ENCODE data around the gene PHF10.
"Not testable (repeated sequence)": the region's sequence is repeated elsewhere in the genome, so short reads cannot be mapped to it uniquely, and the experiment has no call there.

PHF10 gene

DNA sequence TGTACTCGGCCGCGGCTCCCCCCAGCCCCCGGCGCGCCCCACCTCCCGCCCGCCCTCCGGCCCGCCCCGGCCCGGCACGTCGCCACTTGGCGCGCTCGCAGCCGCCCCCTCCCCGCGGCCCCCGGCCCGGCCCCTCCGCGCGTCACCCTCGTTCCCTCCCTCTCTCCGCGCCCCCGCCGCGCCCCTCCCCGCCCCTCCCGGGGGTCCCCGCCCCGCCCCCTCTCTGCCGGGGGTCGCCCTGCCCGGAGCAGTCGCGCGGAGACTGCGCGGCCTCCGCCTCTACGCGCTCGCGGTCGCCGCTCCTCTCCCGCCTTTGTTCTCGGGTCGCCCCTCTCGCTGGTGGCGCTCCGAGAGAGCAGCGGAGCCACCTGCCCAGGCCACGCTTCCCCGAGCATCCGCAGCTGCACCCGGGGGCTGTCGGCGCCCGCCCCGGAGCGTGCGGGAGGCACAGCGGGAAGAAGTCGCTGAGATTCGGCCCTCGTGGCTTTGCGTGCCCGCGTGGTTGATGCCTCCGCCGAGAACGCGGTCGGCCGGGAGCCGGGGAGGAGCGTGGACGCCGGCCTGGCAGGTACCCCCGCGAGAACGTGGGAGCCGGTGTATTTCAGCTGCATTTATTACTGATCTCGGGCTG is at the start of gene PHF10:
PHF10 (minus strand) TSS at position 7 of the 631 bp plus-strand sequence. CDS start 569 bp downstream, outside the sequence.
- DNase-seq: peak; percentile 85

- no peak for DNase-seq
These were observed 42.8 kb upstream of the PHF10 start for GRCh38 chr6:169766921-169767736.

DNA sequence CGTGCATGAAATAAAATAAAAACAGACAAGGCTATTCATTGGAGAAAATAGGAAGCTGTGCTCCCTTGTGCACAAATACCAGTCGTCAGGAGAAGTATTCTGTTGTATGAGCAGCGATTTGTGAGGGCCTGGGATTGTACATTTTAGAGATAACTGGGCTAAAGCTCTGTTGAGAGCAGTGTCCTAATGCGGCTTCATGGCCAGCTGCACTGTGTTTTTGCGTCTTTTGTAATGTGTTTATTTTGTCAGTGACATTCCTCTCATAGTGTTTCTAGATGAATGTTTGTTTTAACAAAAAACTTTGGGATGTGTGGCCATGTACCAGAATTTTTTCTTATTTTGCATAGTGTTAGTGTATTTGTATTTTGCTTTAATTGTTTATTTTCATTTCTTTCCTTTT is 41.9 kb upstream of the PHF10 start:
- DNase-seq: no peak

DNA sequence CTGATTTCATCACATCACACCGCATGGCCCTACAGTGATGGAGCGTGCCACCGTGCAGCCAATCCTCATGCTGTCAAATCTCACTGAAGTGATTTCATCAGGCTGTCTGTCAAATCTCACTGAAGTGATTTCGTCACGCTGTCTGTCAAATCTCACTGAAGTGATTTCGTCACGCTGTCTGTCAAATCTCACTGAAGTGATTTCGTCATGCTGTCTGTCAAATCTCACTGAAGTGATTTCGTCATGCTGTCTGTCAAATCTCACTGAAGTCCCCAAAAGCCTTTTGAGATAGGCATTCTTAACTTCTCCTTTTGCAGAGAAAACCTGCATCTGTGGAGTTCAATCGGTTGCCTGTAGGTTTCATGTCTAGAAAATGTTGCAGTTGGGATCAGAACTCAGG is 41.5 kb upstream of the PHF10 start:
- DNase-seq: not testable (repeated sequence)

GRCh38 chr6:169763881-169764280 is 39.6 kb upstream of the PHF10 start:
- no peak for DNase-seq

GRCh38 chr6:169763308-169763707 is 39.0 kb upstream of the PHF10 start:
- no peak for DNase-seq

- DNase-seq: no peak
These were observed 30.9 kb upstream of the PHF10 start for GRCh38 chr6:169755162-169755561.

DNA sequence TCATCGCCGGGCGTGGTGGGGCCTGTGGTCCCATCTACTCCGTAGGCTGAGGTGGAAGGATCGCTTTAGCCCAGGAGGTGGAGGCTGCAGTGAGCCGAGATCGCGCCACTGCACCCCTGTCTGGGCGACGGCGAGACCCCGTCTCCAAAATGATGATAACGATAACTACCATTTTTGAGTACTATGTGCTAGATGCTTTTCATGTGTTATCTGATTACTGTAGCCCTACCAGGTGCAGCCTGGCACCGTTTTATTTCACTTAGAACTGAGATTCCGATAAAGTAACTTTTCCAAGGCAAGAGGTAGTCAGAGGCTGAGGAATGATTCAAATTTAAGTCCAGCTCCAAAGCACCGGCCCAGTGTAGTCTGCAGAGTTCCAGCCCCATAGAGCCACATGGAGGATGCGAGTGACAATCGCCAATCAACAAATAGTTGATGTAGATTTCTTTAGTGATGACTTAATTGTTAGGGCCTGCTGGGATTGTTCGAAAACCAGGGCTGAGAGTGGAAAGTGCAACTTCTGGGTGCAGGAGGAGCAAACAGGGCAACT is 27.8 kb upstream of the PHF10 start:
- DNase-seq: no peak

DNA sequence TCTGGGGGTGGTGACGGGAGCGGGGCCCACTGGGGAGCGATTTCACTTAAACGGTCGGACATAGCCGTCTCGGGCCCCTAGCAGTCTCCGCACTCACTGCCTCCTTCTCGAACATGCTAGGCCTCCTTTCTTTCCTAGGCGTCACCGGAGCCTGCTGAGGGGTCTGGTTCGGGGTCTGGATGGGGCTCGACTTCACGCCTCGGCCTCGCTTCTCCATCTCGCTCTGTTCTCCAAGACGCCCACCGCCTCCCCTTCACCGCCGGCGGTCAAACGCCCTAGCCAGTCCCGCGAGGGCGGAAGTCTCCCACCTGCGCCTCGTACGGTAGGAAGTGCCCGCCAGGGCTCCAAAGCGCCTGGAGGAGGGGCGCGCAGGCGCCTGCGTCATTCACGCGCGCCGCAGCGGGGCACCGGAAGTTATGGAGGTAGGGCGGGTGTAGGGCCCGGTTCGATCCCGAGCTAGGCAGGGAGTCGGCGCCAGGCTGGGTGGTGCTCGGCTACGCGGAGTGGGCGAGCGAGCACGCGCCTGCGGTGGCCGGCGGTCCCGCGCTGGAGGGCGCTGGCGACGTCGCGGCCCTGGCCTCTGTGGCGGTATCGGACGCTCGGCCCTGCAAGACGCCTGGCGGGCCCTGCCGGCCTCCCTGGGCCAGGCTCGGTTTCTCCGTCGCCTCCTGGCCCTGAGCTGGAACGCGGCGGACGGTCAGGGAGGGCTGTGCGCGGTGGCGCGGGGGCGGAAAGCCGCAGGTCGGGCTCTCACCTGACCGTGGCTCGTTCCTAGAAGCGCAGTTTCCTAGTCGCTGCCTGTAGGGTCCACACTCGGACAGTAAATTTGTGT is 27.2 kb upstream of the PHF10 start, which contains the start of the genes DYNLT2 and ERMARD:
DYNLT2 (minus strand) TSS at position 331 of the 832 bp plus-strand sequence; CDS start at position 217, 114 bp downstream.
ERMARD (plus strand) TSS at position 381 of the 832 bp plus-strand sequence; CDS start at position 417, 36 bp downstream.
- peak; percentile 93 for DNase-seq

- DNase-seq: no peak
These were observed 22.3 kb upstream of the PHF10 start for GRCh38 chr6:169746556-169746955.

GRCh38 chr6:169745405-169745804 is 21.1 kb upstream of the PHF10 start:
- DNase-seq: no peak

DNA sequence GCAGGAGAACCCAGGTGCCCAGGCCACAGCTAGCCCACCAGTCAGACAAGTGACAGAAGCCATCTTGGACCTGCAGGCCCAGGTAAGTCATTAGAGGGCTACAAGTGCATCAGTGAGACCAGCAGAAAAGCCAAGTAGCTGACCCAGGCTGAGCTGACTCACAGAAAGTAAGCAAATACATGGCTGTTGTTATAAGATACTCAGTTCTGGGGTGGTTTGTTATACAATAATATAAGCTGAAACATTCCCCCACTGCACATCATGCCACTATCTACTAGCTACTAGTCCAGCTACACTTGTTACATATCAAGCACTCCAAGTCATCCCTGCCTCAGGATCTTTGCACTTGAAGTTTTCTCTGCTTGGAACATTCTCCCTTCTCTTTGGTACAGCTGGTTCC is 17.0 kb upstream of the PHF10 start:
- DNase-seq: no peak

GRCh38 chr6:169738976-169739529 is 14.8 kb upstream of the PHF10 start:
- DNase-seq: no peak

DNA sequence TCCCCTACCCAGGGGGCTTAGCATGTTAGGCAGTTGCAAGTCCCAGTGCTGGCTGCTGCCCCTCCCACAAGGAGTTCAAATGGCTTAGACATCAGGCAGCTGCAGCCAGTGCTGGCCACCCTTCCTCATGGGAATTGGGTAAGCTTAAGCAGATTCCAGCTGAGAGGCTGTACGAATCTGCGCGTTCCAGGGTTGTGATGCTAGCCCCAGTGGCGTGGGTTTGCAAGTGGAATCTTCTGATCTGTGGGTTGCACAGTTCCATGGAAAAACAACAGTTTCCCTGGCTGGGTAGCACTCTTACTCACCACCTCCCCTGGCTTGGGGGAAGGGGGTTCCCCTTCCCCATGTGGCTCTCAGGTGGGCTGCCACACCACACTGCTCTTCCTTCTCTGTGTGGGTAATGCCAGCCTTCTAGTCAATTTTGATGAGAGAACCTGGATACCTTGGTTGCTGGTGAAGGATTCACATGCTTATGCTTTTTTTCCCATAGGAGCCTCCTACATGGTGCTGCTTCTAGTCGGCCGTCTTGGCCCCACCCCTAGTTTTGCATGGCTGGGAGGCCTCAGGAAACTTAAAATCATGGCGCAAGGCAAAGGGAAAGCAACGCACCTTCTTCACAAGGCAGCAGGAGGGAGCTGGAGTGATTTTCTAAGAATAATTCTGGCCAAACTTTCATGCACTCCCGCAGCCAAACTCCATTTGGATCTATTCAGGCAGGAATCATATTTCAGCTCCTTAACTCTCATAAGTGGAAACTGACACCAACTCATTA is 14.1 kb upstream of the PHF10 start:
- DNase-seq: no peak

DNA sequence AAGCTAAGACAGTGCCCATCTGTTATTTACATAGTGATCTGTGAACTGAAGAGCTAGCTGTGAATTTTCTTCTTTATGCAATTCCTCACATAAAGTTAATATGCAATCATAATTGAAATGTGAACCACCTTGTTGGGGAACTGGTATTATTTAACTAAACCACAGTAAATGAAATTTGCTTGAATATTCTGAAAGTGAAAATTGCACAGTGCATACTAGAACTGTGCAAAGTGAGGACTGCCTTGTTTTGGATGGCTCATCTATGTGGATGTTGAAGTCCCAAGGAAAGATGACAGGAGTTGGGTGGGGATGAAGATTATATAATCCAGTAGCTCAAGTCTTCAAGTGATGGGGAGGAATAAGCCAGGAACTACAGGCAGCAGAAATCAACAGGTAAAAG is 5.7 kb upstream of the PHF10 start:
- DNase-seq: no peak

DNA sequence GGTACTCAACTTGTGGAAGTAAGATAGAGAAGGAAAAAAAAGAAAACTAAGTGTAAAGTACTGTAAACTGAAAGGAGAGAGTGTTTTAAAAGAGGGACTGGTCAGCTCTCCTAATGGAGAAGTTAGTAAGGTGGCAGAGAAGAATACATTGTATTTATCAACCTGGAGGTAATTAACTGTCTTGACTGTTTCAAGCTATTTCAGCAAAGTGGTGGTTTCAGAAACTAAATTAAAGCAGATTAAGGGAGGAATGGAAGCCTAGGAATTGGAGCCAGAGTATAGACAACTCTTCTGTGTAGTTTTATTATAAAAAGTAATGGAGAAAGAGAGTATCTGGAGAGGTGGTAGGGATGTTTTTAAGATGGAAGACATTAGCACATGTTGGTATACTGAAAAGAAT is 2.7 kb upstream of the PHF10 start:
- no peak for DNase-seq

DNA sequence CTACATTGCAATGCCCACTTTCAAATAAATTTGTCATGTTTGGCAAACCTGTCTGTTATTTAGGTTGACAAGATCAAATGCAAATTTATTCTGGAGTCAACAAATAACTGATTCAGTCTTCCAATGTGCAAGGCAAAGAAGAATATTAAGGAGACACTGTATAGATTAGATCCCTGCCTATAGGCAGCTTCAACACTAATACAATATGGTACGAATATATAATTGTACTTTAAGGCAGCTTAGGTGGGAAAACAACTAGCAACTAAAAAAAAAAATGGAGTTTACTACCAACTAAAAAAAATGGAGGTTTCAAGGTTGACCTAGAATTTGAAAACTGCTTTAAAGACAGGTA is 1.7 kb upstream of the PHF10 start:
- no peak for DNase-seq

GRCh38 chr6:169725125-169726048 is 1.1 kb upstream of the PHF10 start:
- peak; percentile 17 for DNase-seq

DNA sequence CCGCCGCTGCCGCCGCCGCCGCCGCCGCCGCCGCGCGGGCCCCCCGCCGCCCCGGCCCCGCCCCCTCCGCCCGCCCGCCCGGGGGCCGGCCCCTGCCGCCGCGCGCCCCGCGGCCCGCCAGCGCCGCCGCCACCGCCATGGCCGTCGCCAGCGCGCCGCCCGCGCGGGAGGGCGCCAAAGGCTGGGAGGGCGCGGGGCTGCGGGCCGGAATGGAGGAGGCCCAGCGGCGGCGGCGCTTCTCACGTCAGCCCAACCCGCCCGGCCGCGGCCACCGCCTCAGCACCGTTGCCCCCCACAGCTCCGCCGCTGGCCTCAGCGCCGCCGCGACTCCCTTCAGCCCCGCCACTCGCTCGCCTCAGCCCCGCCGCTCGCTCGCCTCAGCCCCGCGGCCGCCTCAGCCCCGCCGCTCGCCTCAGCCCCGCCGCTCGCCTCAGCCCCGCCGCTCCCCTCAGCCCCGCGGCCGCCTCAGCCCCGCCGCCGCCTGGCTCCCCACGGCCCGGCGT is 258 bp downstream of the PHF10 start:
- DNase-seq: peak; percentile 63

GRCh38 chr6:169723200-169723909 is 945 bp downstream of the PHF10 start:
- peak; percentile 73 for DNase-seq
